ENCODE data around the gene SEC14L2. TPM values are rescaled to one million over a fixed set of nuclear protein-coding genes. Genes with fewer than 3 reads are reported as not detected.

SEC14L2 gene
- total and polyA plus RNA-seq, 2 donors (not counting 3 experiments of a cell fraction or from before 2014, with no cell fraction given), result 22.5 to 28.8 TPM

DNA sequence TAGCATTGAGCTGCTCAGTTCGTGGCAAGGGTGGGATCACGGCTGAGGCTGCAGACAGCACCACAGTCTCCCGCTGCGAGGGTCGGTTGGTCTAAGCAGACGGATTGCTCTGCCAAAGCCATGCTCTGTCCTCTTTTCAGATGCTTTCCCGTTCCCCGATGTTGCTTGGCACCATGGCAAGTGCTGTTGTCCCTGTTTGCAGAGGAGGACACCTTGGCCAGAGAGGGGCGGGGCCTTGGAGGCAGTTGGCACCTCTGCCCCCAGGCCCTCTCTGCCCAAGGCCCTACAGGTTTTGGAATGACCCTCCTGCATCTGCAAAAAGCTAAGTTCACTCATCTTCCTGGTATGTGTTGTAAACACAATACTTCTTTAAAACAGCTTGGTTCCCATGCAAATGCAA is 28.4 kb upstream of the SEC14L2 start:
- H3K9ac ChIP-seq (replicated peaks; ENCODE audit: extremely low read depth, insufficient read depth, low read length), result no peak overlapping the region
- H3K4me2 ChIP-seq (ENCODE audit: insufficient read depth, low read length), result no peak overlapping the region
- H3K4me3 ChIP-seq (replicated peaks in 1 of 3; ENCODE audit: insufficient read depth in 1 of 3, low read depth in 1 of 3, low read length in 3 of 3), result no peak overlapping the region
- H3K9me1 ChIP-seq (replicated peaks; ENCODE audit: control insufficient read depth, extremely low read depth, insufficient read depth, low read length), result no peaks in the 10 kb centered on the region
- H3K27ac ChIP-seq (ENCODE audit: insufficient read depth, low read depth, low read length), result no peak overlapping the region
- H3K79me2 ChIP-seq (ENCODE audit: control insufficient read depth, insufficient read depth, low read length), result no peaks in the 10 kb centered on the region
- H3K36me3 ChIP-seq (ENCODE audit: control insufficient read depth in 2 of 2, extremely low read depth in 1 of 2, insufficient read depth in 2 of 2, low read length in 2 of 2), result no peaks in the 10 kb centered on the region
- ChIA-PET CTCF (interaction anchor here (1.0 to 2.0 kb wide), 3 partner anchors 19 to 91 kb away, joined by 3 to 6 read pairs (median 4); no protein-coding TSS in a partner anchor), POLR2A (no interaction called here)
- no peaks in the 10 kb centered on the region for H3K9me3 ChIP-seq (replicated peaks; ENCODE audit: control insufficient read depth, insufficient read depth, low read length)
- FAIRE-seq (no peak), DNase-seq (ENCODE audit: low read depth, low spot score) (no peak)
- intact Hi-C loops (cut with micrococcal nuclease), result no loop called here
- H4K20me1 ChIP-seq (replicated peaks; ENCODE audit: control insufficient read depth, extremely low read depth, insufficient read depth, low read length), result no peaks in the 10 kb centered on the region
- dilution Hi-C loops (cut with MboI; ENCODE audit: extremely low pct_ligation_motif_present, low sequenced_read_pairs), result no loop called here
- H3K27me3 ChIP-seq (ENCODE audit: control insufficient read depth in 2 of 2, insufficient read depth in 2 of 2, low read length in 2 of 2), result no peaks in the 10 kb centered on the region
- H2AFZ ChIP-seq (ENCODE audit: low read depth, low read length), result no peak overlapping the region
- no peaks in the 10 kb centered on the region for H3K4me1 ChIP-seq (ENCODE audit: control insufficient read depth, extremely low read depth, insufficient read depth, low read length)
- TF ChIP-seq, protein P1, sequence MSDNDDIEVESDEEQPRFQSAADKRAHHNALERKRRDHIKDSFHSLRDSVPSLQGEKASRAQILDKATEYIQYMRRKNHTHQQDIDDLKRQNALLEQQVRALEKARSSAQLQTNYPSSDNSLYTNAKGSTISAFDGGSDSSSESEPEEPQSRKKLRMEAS (IDR thresholded peaks at IDR 0.05; ENCODE audit: insufficient read depth, insufficient read length), result no peak
- BruUV-seq (replicated peaks), result no TSS peak

DNA sequence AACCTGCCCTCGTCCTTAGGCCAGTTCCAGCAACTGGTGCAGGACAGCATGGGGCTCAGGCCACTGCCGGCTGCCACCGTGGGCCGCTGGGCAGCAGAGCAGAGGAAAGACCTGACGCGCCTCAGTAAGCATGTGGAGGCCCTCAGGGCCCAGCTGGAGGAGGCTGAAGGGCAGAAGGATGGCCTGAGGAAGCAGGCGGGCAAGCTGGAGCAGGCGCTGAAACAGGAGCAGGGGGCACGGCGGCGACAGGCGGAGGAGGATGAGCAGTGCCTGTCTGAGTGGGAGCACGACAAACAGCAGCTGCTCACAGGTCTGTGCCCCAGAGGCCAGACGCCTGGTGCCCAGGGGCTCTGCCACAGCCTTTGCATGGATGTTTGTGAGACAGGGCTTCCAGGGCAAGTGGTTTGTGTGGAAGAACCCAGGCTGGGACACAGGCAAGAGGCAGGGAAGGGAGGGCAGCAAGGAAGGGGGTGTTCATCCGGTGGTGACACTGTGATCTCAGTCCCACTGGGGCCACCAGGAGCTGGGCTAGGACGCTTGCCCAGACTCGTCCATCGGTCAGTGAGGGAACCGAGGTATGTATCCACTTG is 26.1 kb upstream of the SEC14L2 start:
- H2AFZ ChIP-seq (ENCODE audit: low read depth, low read length), result no peak overlapping the region
- H3K4me3 ChIP-seq (replicated peaks in 1 of 3; ENCODE audit: insufficient read depth in 1 of 3, low read depth in 1 of 3, low read length in 3 of 3), result no peak overlapping the region
- H4K20me1 ChIP-seq (replicated peaks; ENCODE audit: control insufficient read depth, extremely low read depth, insufficient read depth, low read length), result no peaks in the 10 kb centered on the region
- H3K27me3 ChIP-seq (ENCODE audit: control insufficient read depth in 2 of 2, insufficient read depth in 2 of 2, low read length in 2 of 2), result no peaks in the 10 kb centered on the region
- H3K79me2 ChIP-seq (ENCODE audit: control insufficient read depth, insufficient read depth, low read length), result no peaks in the 10 kb centered on the region
- dilution Hi-C loops (cut with MboI; ENCODE audit: extremely low pct_ligation_motif_present, low sequenced_read_pairs) (no loop called here), intact Hi-C loops (cut with micrococcal nuclease) (no loop called here)
- H3K4me1 ChIP-seq (ENCODE audit: control insufficient read depth, extremely low read depth, insufficient read depth, low read length), result no peaks in the 10 kb centered on the region
- H3K4me2 ChIP-seq (ENCODE audit: insufficient read depth, low read length), result no peak overlapping the region
- FAIRE-seq, result no peak
- CTCF ChIA-PET, result interaction anchor here (0.8 kb wide), 1 partner anchor 115 kb away, joined by 3 read pairs; no protein-coding TSS in a partner anchor
- POLR2A ChIA-PET, result no interaction called here
- no peak overlapping the region for H3K27ac ChIP-seq (ENCODE audit: insufficient read depth, low read depth, low read length)
- no TSS peak for BruUV-seq (replicated peaks)
- no peaks in the 10 kb centered on the region for H3K9me1 ChIP-seq (replicated peaks; ENCODE audit: control insufficient read depth, extremely low read depth, insufficient read depth, low read length)
- H3K9ac ChIP-seq (replicated peaks; ENCODE audit: extremely low read depth, insufficient read depth, low read length), result no peak overlapping the region
- no peaks in the 10 kb centered on the region for H3K9me3 ChIP-seq (replicated peaks; ENCODE audit: control insufficient read depth, insufficient read depth, low read length)
- TF ChIP-seq EZH2 (IDR thresholded peaks at IDR 0.05; ENCODE audit: borderline replicate concordance, low read depth, low read length, severe bottlenecking) (no peak), JUN (IDR thresholded peaks at IDR 0.05; ENCODE audit: borderline replicate concordance, insufficient read depth, insufficient read length, low read depth) (no peak), POLR2A (IDR thresholded peaks at IDR 0.05; ENCODE audit: low read depth, low read length) (no peak), FOS (IDR thresholded peaks at IDR 0.05; ENCODE audit: borderline replicate concordance, insufficient read depth, low read length) (no peak), POLR2AphosphoS5 (IDR thresholded peaks at IDR 0.05; ENCODE audit: insufficient read depth, low read depth, low read length) (no peak), MYC (IDR thresholded peaks at IDR 0.05; ENCODE audit: low read depth, low read length) (no peak), GATA2 (IDR thresholded peaks at IDR 0.05; ENCODE audit: insufficient read depth, insufficient read length, low read depth, low read length) (no peak)
- TF ChIP-seq, protein P1 (IDR thresholded peaks at IDR 0.05; ENCODE audit: insufficient read depth, insufficient read length), result no peak
- TF ChIP-seq, protein P2, sequence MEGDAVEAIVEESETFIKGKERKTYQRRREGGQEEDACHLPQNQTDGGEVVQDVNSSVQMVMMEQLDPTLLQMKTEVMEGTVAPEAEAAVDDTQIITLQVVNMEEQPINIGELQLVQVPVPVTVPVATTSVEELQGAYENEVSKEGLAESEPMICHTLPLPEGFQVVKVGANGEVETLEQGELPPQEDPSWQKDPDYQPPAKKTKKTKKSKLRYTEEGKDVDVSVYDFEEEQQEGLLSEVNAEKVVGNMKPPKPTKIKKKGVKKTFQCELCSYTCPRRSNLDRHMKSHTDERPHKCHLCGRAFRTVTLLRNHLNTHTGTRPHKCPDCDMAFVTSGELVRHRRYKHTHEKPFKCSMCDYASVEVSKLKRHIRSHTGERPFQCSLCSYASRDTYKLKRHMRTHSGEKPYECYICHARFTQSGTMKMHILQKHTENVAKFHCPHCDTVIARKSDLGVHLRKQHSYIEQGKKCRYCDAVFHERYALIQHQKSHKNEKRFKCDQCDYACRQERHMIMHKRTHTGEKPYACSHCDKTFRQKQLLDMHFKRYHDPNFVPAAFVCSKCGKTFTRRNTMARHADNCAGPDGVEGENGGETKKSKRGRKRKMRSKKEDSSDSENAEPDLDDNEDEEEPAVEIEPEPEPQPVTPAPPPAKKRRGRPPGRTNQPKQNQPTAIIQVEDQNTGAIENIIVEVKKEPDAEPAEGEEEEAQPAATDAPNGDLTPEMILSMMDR (IDR thresholded peaks at IDR 0.05; ENCODE audit: extremely low read depth in 1 of 2, insufficient read depth in 1 of 2, low read depth in 1 of 2, low read length in 2 of 2), result no peak
- no peak for DNase-seq (ENCODE audit: low read depth, low spot score)
- no peaks in the 10 kb centered on the region for H3K36me3 ChIP-seq (ENCODE audit: control insufficient read depth in 2 of 2, extremely low read depth in 1 of 2, insufficient read depth in 2 of 2, low read length in 2 of 2)

Data from endothelial cell of umbilical vein (primary cell).